ENCODE measurements around the gene HES5.

The HES5 gene

GRCh38 chr1:2520806-2521205 is 9.3 kb downstream of the HES5 start:
- Histone ChIP-seq H3K9me3 (ENCODE audit: insufficient read depth, low read length) (no peaks in the 10 kb centered on the region), H4K20me1 (ENCODE audit: low read depth, low read length) (0 out of 2 replicates have a peak, but pooled peaks cover 2% of the 10 kb centered on the region), H3K27me3 (ENCODE audit: low read length) (no peaks in the 10 kb centered on the region), H3K79me2 (ENCODE audit: insufficient read depth, low read length) (peaks cover 37% of the 10 kb centered on the region), H3K4me3 (ENCODE audit: insufficient read depth, low read length, poor library complexity, severe bottlenecking) (no peak overlapping the region), H3K36me3 (ENCODE audit: low read length) (no peaks in the 10 kb centered on the region), H3K27ac (ENCODE audit: low read depth, low read length) (no peak overlapping the region), H2AFZ (ENCODE audit: low read depth, low read length, severe bottlenecking) (no peak overlapping the region), H3K9me2 (replicated peaks; ENCODE audit: insufficient read depth, low read length) (no peaks in the 10 kb centered on the region), H3K9ac (ENCODE audit: low read length) (no peak overlapping the region), H3F3A (ENCODE audit: insufficient read depth) (no peaks in the 10 kb centered on the region), H3K4me2 (ENCODE audit: low read depth, low read length, poor library complexity, severe bottlenecking) (no peak overlapping the region)
- no peak for TF ChIP-seq EZH2phosphoT487 (conservative IDR thresholded peaks at IDR 0.05; ENCODE audit: low read length)
- no peak for TF ChIP-seq CTCF (IDR thresholded peaks at IDR 0.05; ENCODE audit: insufficient read depth, low read length, poor library complexity, severe bottlenecking)

- Histone ChIP-seq H3K36me3 (ENCODE audit: low read length) (no peaks in the 10 kb centered on the region), H3K27me3 (ENCODE audit: low read length) (no peaks in the 10 kb centered on the region), H3F3A (ENCODE audit: insufficient read depth) (no peaks in the 10 kb centered on the region), H2AFZ (ENCODE audit: low read depth, low read length, severe bottlenecking) (no peak overlapping the region), H3K4me3 (ENCODE audit: insufficient read depth, low read length, poor library complexity, severe bottlenecking) (no peak overlapping the region), H3K27ac (ENCODE audit: low read depth, low read length) (no peak overlapping the region), H3K9ac (ENCODE audit: low read length) (no peak overlapping the region), H3K9me2 (replicated peaks; ENCODE audit: insufficient read depth, low read length) (no peaks in the 10 kb centered on the region), H3K9me3 (ENCODE audit: insufficient read depth, low read length) (no peaks in the 10 kb centered on the region), H3K79me2 (ENCODE audit: insufficient read depth, low read length) (peaks cover 31% of the 10 kb centered on the region), H4K20me1 (ENCODE audit: low read depth, low read length) (0 out of 2 replicates have a peak, but pooled peaks cover under 1% of the 10 kb centered on the region), H3K4me2 (ENCODE audit: low read depth, low read length, poor library complexity, severe bottlenecking) (no peak overlapping the region)
- TF ChIP-seq EZH2phosphoT487 (conservative IDR thresholded peaks at IDR 0.05; ENCODE audit: low read length) (no peak), CTCF (IDR thresholded peaks at IDR 0.05; ENCODE audit: insufficient read depth, low read length, poor library complexity, severe bottlenecking) (no peak)
Observed at GRCh38 chr1:2520206-2520605, 9.9 kb downstream of the HES5 start.

- TF ChIP-seq EZH2phosphoT487 (conservative IDR thresholded peaks at IDR 0.05; ENCODE audit: low read length) (no peak), CTCF (IDR thresholded peaks at IDR 0.05; ENCODE audit: insufficient read depth, low read length, poor library complexity, severe bottlenecking) (no peak)
- Histone ChIP-seq H3K9me3 (ENCODE audit: insufficient read depth, low read length) (no peaks in the 10 kb centered on the region), H3K4me3 (ENCODE audit: insufficient read depth, low read length, poor library complexity, severe bottlenecking) (no peak overlapping the region), H3K4me2 (ENCODE audit: low read depth, low read length, poor library complexity, severe bottlenecking) (no peak overlapping the region), H3F3A (ENCODE audit: insufficient read depth) (no peaks in the 10 kb centered on the region), H3K27me3 (ENCODE audit: low read length) (no peaks in the 10 kb centered on the region), H3K9me2 (replicated peaks; ENCODE audit: insufficient read depth, low read length) (no peaks in the 10 kb centered on the region), H3K27ac (ENCODE audit: low read depth, low read length) (no peak overlapping the region), H2AFZ (ENCODE audit: low read depth, low read length, severe bottlenecking) (no peak overlapping the region), H3K9ac (ENCODE audit: low read length) (no peak overlapping the region), H4K20me1 (ENCODE audit: low read depth, low read length) (no peaks in the 10 kb centered on the region), H3K36me3 (ENCODE audit: low read length) (no peaks in the 10 kb centered on the region), H3K79me2 (ENCODE audit: insufficient read depth, low read length) (peaks cover 26% of the 10 kb centered on the region)
Observed at GRCh38 chr1:2519729-2520128, 10.3 kb downstream of the HES5 start.

Data from SU-DHL-6 (cell line).